Measurements from ENCODE around the gene SNRK. TPM values are rescaled to one million over a fixed set of nuclear protein-coding genes. Genes with fewer than 3 reads are reported as not detected.

SNRK gene
- total RNA-seq, 1 experiment from 2014 or later: 12.7 TPM

DNA sequence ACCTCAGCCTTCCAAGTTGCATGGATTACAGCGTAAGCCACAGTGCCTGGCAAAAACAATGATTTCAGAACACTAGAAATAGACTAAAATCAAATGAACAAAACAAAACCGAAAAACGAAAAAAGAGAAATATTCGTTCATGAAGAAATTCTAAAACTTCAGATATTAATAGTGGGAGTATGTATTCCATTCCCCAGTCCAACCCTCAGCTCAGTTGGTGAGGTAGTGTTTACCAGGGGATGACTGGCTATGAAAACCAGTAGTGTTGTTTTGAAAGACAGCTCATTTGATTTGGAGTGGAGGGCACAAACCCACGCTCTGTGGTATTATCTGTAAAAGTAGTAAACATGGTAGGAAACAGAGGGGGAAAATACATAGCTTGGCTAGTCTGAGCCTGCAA is 6.8 kb upstream of the SNRK start:
- no peak for ATAC-seq
- CTCF ChIA-PET: no interaction called here

More for the DNA sequence above, 6.8 kb upstream of the SNRK start:
- no peak overlapping the region for H3K27ac ChIP-seq (ENCODE audit: low read depth, low read length)
- ChIA-PET POLR2A (no interaction called here), RAD21 (ENCODE audit: low non-redundant PET in 1 of 2, low total read pairs in 2 of 2, uncharacterized antibody in 2 of 2, unreplicated experiment in 2 of 2) (no interaction called here)
- no peak overlapping the region for H2AFZ ChIP-seq (ENCODE audit: low read depth, low read length, poor library complexity, severe bottlenecking)
- H3K27me3 ChIP-seq (ENCODE audit: insufficient read depth, low read length): no peaks in the 10 kb centered on the region
- no peak overlapping the region for H3K9ac ChIP-seq (ENCODE audit: low read length)
- no peak overlapping the region for H3K4me2 ChIP-seq (ENCODE audit: low read length)
- no TSS peak for BruUV-seq (replicated peaks)
- H3K9me3 ChIP-seq (ENCODE audit: control insufficient read depth in 1 of 2, insufficient read depth in 1 of 2, low read depth in 1 of 2, low read length in 2 of 2): no peaks in the 10 kb centered on the region
- intact Hi-C loops (cut with micrococcal nuclease): no loop called here
- no peaks in the 10 kb centered on the region for H4K20me1 ChIP-seq (ENCODE audit: insufficient read depth)
- TF ChIP-seq EGR1 (IDR thresholded peaks at IDR 0.05; ENCODE audit: low read depth): no peak
- TF ChIP-seq, protein P1, sequence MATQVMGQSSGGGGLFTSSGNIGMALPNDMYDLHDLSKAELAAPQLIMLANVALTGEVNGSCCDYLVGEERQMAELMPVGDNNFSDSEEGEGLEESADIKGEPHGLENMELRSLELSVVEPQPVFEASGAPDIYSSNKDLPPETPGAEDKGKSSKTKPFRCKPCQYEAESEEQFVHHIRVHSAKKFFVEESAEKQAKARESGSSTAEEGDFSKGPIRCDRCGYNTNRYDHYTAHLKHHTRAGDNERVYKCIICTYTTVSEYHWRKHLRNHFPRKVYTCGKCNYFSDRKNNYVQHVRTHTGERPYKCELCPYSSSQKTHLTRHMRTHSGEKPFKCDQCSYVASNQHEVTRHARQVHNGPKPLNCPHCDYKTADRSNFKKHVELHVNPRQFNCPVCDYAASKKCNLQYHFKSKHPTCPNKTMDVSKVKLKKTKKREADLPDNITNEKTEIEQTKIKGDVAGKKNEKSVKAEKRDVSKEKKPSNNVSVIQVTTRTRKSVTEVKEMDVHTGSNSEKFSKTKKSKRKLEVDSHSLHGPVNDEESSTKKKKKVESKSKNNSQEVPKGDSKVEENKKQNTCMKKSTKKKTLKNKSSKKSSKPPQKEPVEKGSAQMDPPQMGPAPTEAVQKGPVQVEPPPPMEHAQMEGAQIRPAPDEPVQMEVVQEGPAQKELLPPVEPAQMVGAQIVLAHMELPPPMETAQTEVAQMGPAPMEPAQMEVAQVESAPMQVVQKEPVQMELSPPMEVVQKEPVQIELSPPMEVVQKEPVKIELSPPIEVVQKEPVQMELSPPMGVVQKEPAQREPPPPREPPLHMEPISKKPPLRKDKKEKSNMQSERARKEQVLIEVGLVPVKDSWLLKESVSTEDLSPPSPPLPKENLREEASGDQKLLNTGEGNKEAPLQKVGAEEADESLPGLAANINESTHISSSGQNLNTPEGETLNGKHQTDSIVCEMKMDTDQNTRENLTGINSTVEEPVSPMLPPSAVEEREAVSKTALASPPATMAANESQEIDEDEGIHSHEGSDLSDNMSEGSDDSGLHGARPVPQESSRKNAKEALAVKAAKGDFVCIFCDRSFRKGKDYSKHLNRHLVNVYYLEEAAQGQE (IDR thresholded peaks at IDR 0.05; ENCODE audit: low read depth): no peak
- no peak for TF ChIP-seq RAD21 (IDR thresholded peaks at IDR 0.05; ENCODE audit: low read depth)
- no peak for TF ChIP-seq YY1 (IDR thresholded peaks at IDR 0.05; ENCODE audit: extremely low read depth, insufficient replicate concordance, low read depth, low read length)
- TF ChIP-seq CBX3 (IDR thresholded peaks at IDR 0.05; ENCODE audit: low read depth): no peak
- TF ChIP-seq EZH2 (IDR thresholded peaks at IDR 0.05): no peak
- TF ChIP-seq, protein P2, sequence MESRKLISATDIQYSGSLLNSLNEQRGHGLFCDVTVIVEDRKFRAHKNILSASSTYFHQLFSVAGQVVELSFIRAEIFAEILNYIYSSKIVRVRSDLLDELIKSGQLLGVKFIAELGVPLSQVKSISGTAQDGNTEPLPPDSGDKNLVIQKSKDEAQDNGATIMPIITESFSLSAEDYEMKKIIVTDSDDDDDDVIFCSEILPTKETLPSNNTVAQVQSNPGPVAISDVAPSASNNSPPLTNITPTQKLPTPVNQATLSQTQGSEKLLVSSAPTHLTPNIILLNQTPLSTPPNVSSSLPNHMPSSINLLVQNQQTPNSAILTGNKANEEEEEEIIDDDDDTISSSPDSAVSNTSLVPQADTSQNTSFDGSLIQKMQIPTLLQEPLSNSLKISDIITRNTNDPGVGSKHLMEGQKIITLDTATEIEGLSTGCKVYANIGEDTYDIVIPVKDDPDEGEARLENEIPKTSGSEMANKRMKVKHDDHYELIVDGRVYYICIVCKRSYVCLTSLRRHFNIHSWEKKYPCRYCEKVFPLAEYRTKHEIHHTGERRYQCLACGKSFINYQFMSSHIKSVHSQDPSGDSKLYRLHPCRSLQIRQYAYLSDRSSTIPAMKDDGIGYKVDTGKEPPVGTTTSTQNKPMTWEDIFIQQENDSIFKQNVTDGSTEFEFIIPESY (IDR thresholded peaks at IDR 0.05; ENCODE audit: extremely low read depth, insufficient replicate concordance, low read length): no peak
- TF ChIP-seq, protein P3, sequence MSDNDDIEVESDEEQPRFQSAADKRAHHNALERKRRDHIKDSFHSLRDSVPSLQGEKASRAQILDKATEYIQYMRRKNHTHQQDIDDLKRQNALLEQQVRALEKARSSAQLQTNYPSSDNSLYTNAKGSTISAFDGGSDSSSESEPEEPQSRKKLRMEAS (IDR thresholded peaks at IDR 0.05): no peak
- no peak for TF ChIP-seq POLR2AphosphoS5 (IDR thresholded peaks at IDR 0.05; ENCODE audit: low read depth, low read length)
- TF ChIP-seq SP1 (IDR thresholded peaks at IDR 0.05; ENCODE audit: low read depth): no peak
- TF ChIP-seq JUND (IDR thresholded peaks at IDR 0.05): no peak
- TF ChIP-seq SRF (IDR thresholded peaks at IDR 0.05; ENCODE audit: low read depth): no peak
- H3K4me3 ChIP-seq (replicated peaks in 1 of 2; ENCODE audit: low read depth in 1 of 2, low read length in 2 of 2): no peak overlapping the region
- H3K36me3 ChIP-seq (ENCODE audit: control insufficient read depth in 1 of 2, insufficient read depth in 2 of 2, low read length in 2 of 2): no peaks in the 10 kb centered on the region
- DNase-seq (ENCODE audit: low read depth, low spot score): no peak
- H3K4me1 ChIP-seq (ENCODE audit: control insufficient read depth in 1 of 2, insufficient read depth in 2 of 2, low read length in 2 of 2): no peaks in the 10 kb centered on the region
- no peaks in the 10 kb centered on the region for H3K79me2 ChIP-seq (ENCODE audit: insufficient read depth, low read length)
- no peaks in the 10 kb centered on the region for H3K9me2 ChIP-seq (ENCODE audit: insufficient read depth)

Measured in HCT116 (cell line).